CD4-positive, alpha-beta T cell (primary cell): ENCODE data around the gene AK5. TPM values are rescaled to one million over a fixed set of nuclear protein-coding genes. Genes with fewer than 3 reads are reported as not detected.

ENCODE experiments used
- ATAC-seq: fragments of 200-7000 bp; cut with Tn5 transposase; one replicate; pipeline ENCODE4 v1.10.0; 2022; ENCODE audit warnings: mild to moderate bottlenecking; ENCODE audit not compliant: poor library complexity
- CTCF ChIA-PET: fragments of 350-600 bp; sonication (Branson Sonifier 250); formaldehyde crosslinking; loops from one replicate; lab custom pipeline; 2021; ENCODE audit warnings: antibody characterized with exemption, inconsistent platforms; lab: Charles Lee
- POLR2A ChIA-PET: fragments of 350-600 bp; sonication (Branson Sonifier 250); formaldehyde crosslinking; loops from one replicate; lab custom pipeline; 2021; ENCODE audit warnings: antibody characterized with exemption, inconsistent platforms; lab: Charles Lee
- DNase-seq, 14 experiments: peaks; one replicate each; pipeline ENCODE4 v3.0.0-alpha.2; 2013 to 2020; ENCODE audit warnings: mixed read lengths in 2 of 14
- H3K27ac ChIP-seq, 2 donors: one replicate each; pipeline versions ENCODE4 v1.5.1 to v1.7.0; 2013; ENCODE audit warnings: low read length in 2 of 2, low read depth in 1 of 2, mild to moderate bottlenecking in 1 of 2
- H3K27me3 ChIP-seq, 2 experiments: 1 replicate in 1 of 2; 2 replicates in 1 of 2; pipeline versions ENCODE4 v1.6.1 to v1.7.0; 2013; ENCODE audit warnings: low read length in 2 of 2, control low read depth in 1 of 2, mild to moderate bottlenecking in 1 of 2, moderate library complexity in 1 of 2; ENCODE audit not compliant: insufficient read depth in 2 of 2, control insufficient read depth in 1 of 2
- H3K36me3 ChIP-seq: one replicate; pipeline ENCODE4 v1.6.1; 2013; ENCODE audit warnings: low read length, control low read depth; ENCODE audit not compliant: insufficient read depth
- H3K4me1 ChIP-seq: one replicate; pipeline ENCODE4 v1.6.1; 2013; ENCODE audit warnings: low read length, control low read depth; ENCODE audit not compliant: insufficient read depth
- H3K4me3 ChIP-seq: one replicate; pipeline ENCODE4 v1.5.1; 2013; ENCODE audit warnings: mild to moderate bottlenecking, low read length, moderate library complexity
- H3K9me3 ChIP-seq, 2 experiments: 1 replicate in 1 of 2; 2 replicates in 1 of 2; pipeline versions ENCODE4 v1.6.1 to v1.7.0; 2013; ENCODE audit warnings: low read length in 2 of 2, mild to moderate bottlenecking in 2 of 2, control low read depth in 1 of 2, moderate library complexity in 1 of 2; ENCODE audit not compliant: control insufficient read depth in 1 of 2, insufficient read depth in 1 of 2
- H3K27ac Mint-ChIP-seq: one replicate; pipeline ENCODE4 v1.8.0; 2020; ENCODE audit warnings: mixed read lengths
- H3K27me3 Mint-ChIP-seq: one replicate; pipeline ENCODE4 v1.8.0; 2021; ENCODE audit warnings: mixed read lengths
- H3K36me3 Mint-ChIP-seq: one replicate; pipeline ENCODE4 v1.8.0; 2021; ENCODE audit warnings: low read depth, mixed read lengths
- H3K4me1 Mint-ChIP-seq: one replicate; pipeline ENCODE4 v1.8.0; 2021; ENCODE audit warnings: low read depth, mixed read lengths
- H3K4me3 Mint-ChIP-seq: one replicate; pipeline ENCODE4 v1.8.0; 2020; ENCODE audit warnings: mild to moderate bottlenecking, mixed read lengths
- H3K9me3 Mint-ChIP-seq: one replicate; pipeline ENCODE4 v1.8.0; 2020; ENCODE audit warnings: mixed read lengths
- CTCF ChIP-seq: fragments of 200-600 bp; IDR thresholded peaks from one replicate; pipeline ENCODE4 v1.8.0; 2022; ENCODE audit warnings: antibody characterized with exemption, mild to moderate bottlenecking
- intact Hi-C, 2 experiments: fragments of 100-400 bp; cut with DNase I in 1 of 2; cut with micrococcal nuclease in 1 of 2; formaldehyde crosslinking; loops; one replicate each; pipeline versions ENCODE4 v1.15.1 to v1.9.0; 2023 to 2025; cut with DNase I, micrococcal nuclease
- total RNA-seq, 174 experiments: library from RNA in 2 of 174; stranded (reverse) in 2 of 174; gene quantifications; one replicate each; pipeline ENCODE4 v1.2.3 and lab custom pipeline; 2021 to 2026

The AK5 gene
- total RNA-seq, 2 experiments from 2014 or later, result 32.0 TPM

GRCh38 chr1:77263708-77264107 lies 18.1 kb upstream of the AK5 start:
- Mint-ChIP-seq H3K36me3 (no peaks in the 10 kb centered on the region), H3K4me3 (no peak overlapping the region), H3K4me1 (no peaks in the 10 kb centered on the region), H3K27ac (no peak overlapping the region), H3K9me3 (no peaks in the 10 kb centered on the region), H3K27me3 (no peaks in the 10 kb centered on the region)
- H3K4me3 ChIP-seq, result no peak overlapping the region
- no peaks in the 10 kb centered on the region for H3K4me1 ChIP-seq
- H3K27me3 ChIP-seq, result no peaks in the 10 kb centered on the region
- no peak for DNase-seq
- no peaks in the 10 kb centered on the region for H3K36me3 ChIP-seq
- no peak overlapping the region for H3K27ac ChIP-seq
- no peak for TF ChIP-seq CTCF
- ChIA-PET CTCF (no interaction called here), POLR2A (no interaction called here)
- intact Hi-C loops, result no loop called here
- H3K9me3 ChIP-seq, result no peaks in the 10 kb centered on the region
- no peak for ATAC-seq

DNA sequence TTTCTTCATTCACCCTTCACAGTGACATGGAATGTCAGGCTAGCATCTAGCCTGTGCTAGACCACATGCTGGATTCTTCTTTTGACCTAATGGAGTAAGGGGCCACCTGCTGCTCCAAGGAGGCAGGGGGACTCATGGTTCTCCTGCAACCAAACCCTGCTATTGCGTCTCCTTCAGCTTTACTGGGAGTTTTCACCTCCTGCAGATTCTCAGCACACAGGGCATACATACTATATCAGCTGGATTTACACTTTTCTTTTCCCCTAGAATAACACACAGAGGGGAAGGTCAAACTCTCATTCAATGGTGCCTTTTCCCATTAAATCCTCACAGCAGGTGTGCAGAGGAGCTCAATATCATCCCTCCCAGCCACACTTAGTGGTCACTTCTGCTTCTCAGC lies 16.6 kb upstream of the AK5 start:
- H3K27ac Mint-ChIP-seq, result no peak overlapping the region
- H3K4me1 ChIP-seq, result no peaks in the 10 kb centered on the region
- DNase-seq (no peak), ATAC-seq (no peak)
- H3K9me3 Mint-ChIP-seq, result no peaks in the 10 kb centered on the region
- ChIA-PET POLR2A (interaction anchor here (1.3 to 1.6 kb wide), 3 partner anchors 17 to 46 kb away, joined by 3 to 8 read pairs (median 3); partner anchors contain the start of gene AK5), CTCF (no interaction called here)
- intact Hi-C loops, result loop anchor here in 1 of 2 experiments (5.0 kb wide), 1 partner anchor 47 kb away; no protein-coding TSS in a partner anchor
- no peaks in the 10 kb centered on the region for H3K27me3 Mint-ChIP-seq
- no peak for TF ChIP-seq CTCF
- no peaks in the 10 kb centered on the region for H3K27me3 ChIP-seq
- H3K4me3 ChIP-seq, result no peak overlapping the region
- no peaks in the 10 kb centered on the region for H3K4me1 Mint-ChIP-seq
- no peaks in the 10 kb centered on the region for H3K36me3 ChIP-seq
- no peaks in the 10 kb centered on the region for H3K36me3 Mint-ChIP-seq
- H3K27ac ChIP-seq, result no peak overlapping the region
- no peak overlapping the region for H3K4me3 Mint-ChIP-seq
- H3K9me3 ChIP-seq, result no peaks in the 10 kb centered on the region

GRCh38 chr1:77267035-77267434 lies 14.8 kb upstream of the AK5 start:
- Histone ChIP-seq H3K36me3 (no peaks in the 10 kb centered on the region), H3K9me3 (no peaks in the 10 kb centered on the region), H3K27me3 (no peaks in the 10 kb centered on the region), H3K4me3 (no peak overlapping the region), H3K4me1 (no peaks in the 10 kb centered on the region), H3K27ac (no peak overlapping the region)
- ChIA-PET CTCF (no interaction called here), POLR2A (interaction anchor here (3.3 kb wide), 1 partner anchor 14 kb away, joined by 11 read pairs; the partner anchor contains the start of gene AK5)
- no peaks in the 10 kb centered on the region for H3K9me3 Mint-ChIP-seq
- H3K4me3 Mint-ChIP-seq, result no peak overlapping the region
- ATAC-seq (peak; percentile 73), DNase-seq (peak in 1 of 14 experiments; percentile 23)
- no peak for TF ChIP-seq CTCF
- no peaks in the 10 kb centered on the region for H3K4me1 Mint-ChIP-seq
- no peaks in the 10 kb centered on the region for H3K36me3 Mint-ChIP-seq
- no peak overlapping the region for H3K27ac Mint-ChIP-seq
- intact Hi-C loops, result loop anchor here in 1 of 2 experiments (5.0 kb wide), 1 partner anchor 45 kb away; no protein-coding TSS in a partner anchor
- no peaks in the 10 kb centered on the region for H3K27me3 Mint-ChIP-seq
